ENCODE data around the gene HDAC4.

The HDAC4 gene

GRCh38 chr2:239398521-239398921 is 2.3 kb downstream of the HDAC4 start:
- ATAC-seq (replicated peaks) = no peak
- Mint-ChIP-seq H3K27ac (peak overlapping the region in 1 of 2 donors; percentile 13), H3K4me1 (ENCODE audit: low read depth in 2 of 2) (peaks cover 36% of the 10 kb centered on the region in 2 donors), H3K36me3 (ENCODE audit: insufficient read depth) (peaks cover 14% of the 10 kb centered on the region), H3K4me3 (peak overlapping the region in 1 of 2 donors; percentile 21), H3K27me3 (no peaks in the 10 kb centered on the region), H3K9me3 (no peaks in the 10 kb centered on the region)
- no peak for DNase-seq

- H3K27ac Mint-ChIP-seq = peak overlapping the region in 1 of 2 donors; percentile 13
- ATAC-seq (replicated peaks) (no peak), DNase-seq (no peak)
- H3K4me3 Mint-ChIP-seq = no peak overlapping the region
- peaks cover 33 to 36% of the 10 kb centered on the region in 2 donors for H3K4me1 Mint-ChIP-seq (ENCODE audit: low read depth in 2 of 2)
- H3K9me3 Mint-ChIP-seq = no peaks in the 10 kb centered on the region
- H3K27me3 Mint-ChIP-seq = no peaks in the 10 kb centered on the region
- H3K36me3 Mint-ChIP-seq (ENCODE audit: insufficient read depth) = peaks cover 14% of the 10 kb centered on the region
These were observed 2.8 kb downstream of the HDAC4 start for GRCh38 chr2:239397931-239398471.

DNA sequence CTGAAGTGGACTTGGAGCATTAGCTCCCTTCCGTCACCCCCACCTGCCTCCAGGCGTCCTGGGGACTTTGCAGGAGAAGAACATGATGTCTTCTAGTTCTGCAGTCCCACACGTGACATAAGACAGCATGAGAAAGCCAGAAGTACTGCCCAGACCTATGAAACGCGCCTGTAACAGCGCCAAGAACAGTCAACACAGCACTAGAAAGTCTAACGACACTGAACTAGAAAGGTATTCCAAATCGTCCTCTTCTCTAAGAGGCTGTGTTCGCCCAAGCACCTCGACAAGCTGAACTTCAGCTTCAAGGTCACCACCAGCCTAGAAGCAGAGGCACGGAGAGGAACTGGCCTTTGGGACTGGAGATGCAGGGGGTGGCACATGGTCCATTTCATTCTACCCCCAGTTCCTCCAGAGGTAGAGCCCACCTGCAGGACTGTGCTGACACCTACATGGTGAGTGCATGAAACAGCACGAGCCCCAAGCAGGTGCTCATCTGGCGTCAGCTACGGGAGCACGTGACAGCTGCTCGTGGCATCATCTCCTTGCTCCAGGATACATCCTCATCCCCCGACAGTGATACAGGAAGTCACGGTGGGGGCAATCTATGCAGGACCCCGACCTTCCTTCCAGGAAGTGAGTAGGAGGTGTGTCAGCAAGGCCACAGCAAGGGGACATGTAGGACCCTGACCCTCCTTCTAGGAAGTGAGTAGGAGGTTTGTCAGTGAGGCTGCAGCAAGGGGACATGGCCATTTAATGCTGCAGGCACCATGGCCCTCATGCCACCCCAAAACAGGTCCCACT is 3.7 kb downstream of the HDAC4 start:
- no peaks in the 10 kb centered on the region for H3K9me3 Mint-ChIP-seq
- no peak for DNase-seq
- H3K4me1 Mint-ChIP-seq (ENCODE audit: low read depth in 2 of 2) = peaks cover 23 to 29% of the 10 kb centered on the region in 2 donors
- peaks cover 14% of the 10 kb centered on the region for H3K36me3 Mint-ChIP-seq (ENCODE audit: insufficient read depth)
- ATAC-seq (replicated peaks) = no peak
- no peaks in the 10 kb centered on the region for H3K27me3 Mint-ChIP-seq
- peak overlapping the region in 1 of 2 donors; percentile 46 for H3K27ac Mint-ChIP-seq
- H3K4me3 Mint-ChIP-seq = no peak overlapping the region

DNA sequence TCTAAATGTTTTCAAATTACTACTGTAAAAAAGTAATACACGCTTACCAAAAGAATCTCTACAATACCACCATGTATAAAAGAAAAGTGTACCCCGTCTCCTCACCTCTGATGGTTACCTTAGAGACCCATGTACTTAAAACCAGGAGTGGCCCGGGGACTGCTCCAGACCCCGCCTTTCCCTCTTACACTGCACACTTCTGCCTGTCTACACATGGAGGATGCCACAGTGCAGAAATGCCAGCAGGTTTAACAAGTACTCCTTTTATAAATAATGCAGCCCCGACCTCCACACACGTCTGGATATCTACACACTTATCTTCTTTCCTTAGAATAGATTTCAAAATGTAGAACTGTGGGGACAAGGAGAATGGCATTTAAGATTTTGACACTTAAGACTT is 5.3 kb downstream of the HDAC4 start:
- H3K27ac Mint-ChIP-seq = peak overlapping the region in 1 of 2 donors; percentile 61
- no peaks in the 10 kb centered on the region for H3K27me3 Mint-ChIP-seq
- no peaks in the 10 kb centered on the region for H3K9me3 Mint-ChIP-seq
- no peak for ATAC-seq (replicated peaks)
- no peak for DNase-seq
- no peak overlapping the region for H3K4me3 Mint-ChIP-seq
- peaks cover 21 to 28% of the 10 kb centered on the region in 2 donors for H3K4me1 Mint-ChIP-seq (ENCODE audit: low read depth in 2 of 2)
- H3K36me3 Mint-ChIP-seq (ENCODE audit: insufficient read depth) = peaks cover 7% of the 10 kb centered on the region

GRCh38 chr2:239394978-239395377 is 5.8 kb downstream of the HDAC4 start:
- DNase-seq (no peak), ATAC-seq (replicated peaks) (no peak)
- H3K36me3 Mint-ChIP-seq (ENCODE audit: insufficient read depth) = peaks cover 7% of the 10 kb centered on the region
- no peaks in the 10 kb centered on the region for H3K27me3 Mint-ChIP-seq
- H3K27ac Mint-ChIP-seq = peak overlapping the region in 1 of 2 donors; percentile 73
- H3K4me3 Mint-ChIP-seq = no peak overlapping the region
- H3K9me3 Mint-ChIP-seq = no peaks in the 10 kb centered on the region
- H3K4me1 Mint-ChIP-seq (ENCODE audit: low read depth in 2 of 2) = peaks cover 21 to 28% of the 10 kb centered on the region in 2 donors

- Mint-ChIP-seq H3K27ac (peak overlapping the region in 1 of 2 donors; percentile 73), H3K9me3 (no peaks in the 10 kb centered on the region), H3K4me3 (no peak overlapping the region), H3K36me3 (ENCODE audit: insufficient read depth) (peaks cover 2% of the 10 kb centered on the region), H3K4me1 (ENCODE audit: low read depth in 2 of 2) (peaks cover 19 to 27% of the 10 kb centered on the region in 2 donors), H3K27me3 (no peaks in the 10 kb centered on the region)
- DNase-seq (no peak), ATAC-seq (replicated peaks) (no peak)
These were observed 6.4 kb downstream of the HDAC4 start for GRCh38 chr2:239394346-239394945.

GRCh38 chr2:239393941-239394340 is 6.9 kb downstream of the HDAC4 start:
- Mint-ChIP-seq H3K4me3 (no peak overlapping the region), H3K9me3 (no peaks in the 10 kb centered on the region), H3K4me1 (ENCODE audit: low read depth in 2 of 2) (peaks cover 15 to 23% of the 10 kb centered on the region in 2 donors), H3K27ac (peak overlapping the region; percentile 53 to 77), H3K36me3 (ENCODE audit: insufficient read depth) (no peaks in the 10 kb centered on the region), H3K27me3 (no peaks in the 10 kb centered on the region)
- no peak for ATAC-seq (replicated peaks)
- DNase-seq = no peak

- peak overlapping the region; percentile 53 to 77 for H3K27ac Mint-ChIP-seq
- no peaks in the 10 kb centered on the region for H3K9me3 Mint-ChIP-seq
- peaks cover 3% of the 10 kb centered on the region for H3K36me3 Mint-ChIP-seq (ENCODE audit: insufficient read depth)
- no peak for ATAC-seq (replicated peaks)
- H3K4me1 Mint-ChIP-seq (ENCODE audit: low read depth in 2 of 2) = peaks cover 15 to 20% of the 10 kb centered on the region in 2 donors
- no peaks in the 10 kb centered on the region for H3K27me3 Mint-ChIP-seq
- DNase-seq = no peak
- H3K4me3 Mint-ChIP-seq = no peak overlapping the region
These were observed 7.4 kb downstream of the HDAC4 start for GRCh38 chr2:239393388-239393940.

DNA sequence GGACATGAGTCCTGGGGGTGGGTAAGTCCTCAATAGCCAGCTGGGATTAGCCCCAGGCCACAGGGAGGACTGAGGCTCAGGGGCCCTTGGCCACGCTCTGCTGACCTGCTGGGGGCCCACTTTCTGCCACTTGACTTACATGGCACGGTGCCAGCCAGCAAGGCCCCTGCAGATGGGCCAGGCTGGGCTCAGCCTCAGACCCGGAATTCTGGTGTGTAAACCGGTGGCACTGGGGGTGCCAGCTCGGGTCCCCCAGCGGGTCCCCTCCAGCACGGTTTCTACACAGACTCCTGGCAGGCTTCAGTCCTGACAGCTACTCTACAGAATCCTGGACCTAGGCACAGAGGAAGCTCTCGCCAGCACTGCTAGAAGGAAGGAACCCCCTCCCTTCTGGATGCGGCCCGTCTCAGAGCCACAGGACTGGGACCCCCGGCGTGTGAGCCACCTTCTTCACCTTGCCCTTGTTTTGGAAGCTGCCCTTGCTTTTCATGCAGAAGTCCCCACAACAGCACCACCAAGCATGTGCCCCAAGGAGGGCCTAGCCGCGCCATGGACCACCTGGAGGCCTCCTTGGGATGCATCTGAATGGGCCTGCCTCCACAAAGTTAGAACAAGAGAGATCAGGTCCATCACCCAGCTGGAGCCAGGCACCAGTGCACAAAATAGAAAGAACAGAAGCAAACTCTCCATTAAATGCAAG is 8.0 kb downstream of the HDAC4 start:
- H3K36me3 Mint-ChIP-seq (ENCODE audit: insufficient read depth) = peaks cover 4% of the 10 kb centered on the region
- no peak for ATAC-seq (replicated peaks)
- no peaks in the 10 kb centered on the region for H3K27me3 Mint-ChIP-seq
- peaks cover 15 to 18% of the 10 kb centered on the region in 2 donors for H3K4me1 Mint-ChIP-seq (ENCODE audit: low read depth in 2 of 2)
- H3K4me3 Mint-ChIP-seq = no peak overlapping the region
- no peaks in the 10 kb centered on the region for H3K9me3 Mint-ChIP-seq
- peak overlapping the region; percentile 53 to 77 for H3K27ac Mint-ChIP-seq
- DNase-seq = no peak

DNA sequence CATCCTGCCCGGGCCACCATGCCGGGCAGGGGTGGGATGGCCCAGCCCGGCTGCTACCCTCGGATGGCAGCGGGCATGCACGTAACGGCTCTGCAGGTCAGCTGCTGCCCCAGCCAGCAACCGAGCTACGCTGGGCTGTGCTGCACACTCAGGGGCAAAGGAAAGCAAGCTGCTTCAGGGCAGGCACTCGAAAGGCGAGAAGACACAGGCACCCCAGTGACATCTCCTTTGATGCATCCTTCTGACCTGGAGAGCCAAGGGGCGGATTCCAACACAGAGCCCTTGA is 8.8 kb downstream of the HDAC4 start:
- Mint-ChIP-seq H3K4me3 (no peak overlapping the region), H3K4me1 (ENCODE audit: low read depth in 2 of 2) (peaks cover 12 to 15% of the 10 kb centered on the region in 2 donors), H3K27ac (no peak overlapping the region), H3K9me3 (no peaks in the 10 kb centered on the region), H3K27me3 (no peaks in the 10 kb centered on the region), H3K36me3 (ENCODE audit: insufficient read depth) (peaks cover 7% of the 10 kb centered on the region)
- ATAC-seq (replicated peaks) = no peak
- DNase-seq = no peak

GRCh38 chr2:239391286-239392071 is 9.3 kb downstream of the HDAC4 start:
- ATAC-seq (replicated peaks) (no peak), DNase-seq (no peak)
- Mint-ChIP-seq H3K4me1 (ENCODE audit: low read depth in 2 of 2) (peaks cover 10 to 15% of the 10 kb centered on the region in 2 donors), H3K27me3 (no peaks in the 10 kb centered on the region), H3K27ac (no peak overlapping the region), H3K4me3 (no peak overlapping the region), H3K36me3 (ENCODE audit: insufficient read depth) (peaks cover 7% of the 10 kb centered on the region), H3K9me3 (no peaks in the 10 kb centered on the region)

GRCh38 chr2:239390546-239391285 is 10.1 kb downstream of the HDAC4 start:
- H3K4me3 Mint-ChIP-seq = no peak overlapping the region
- no peaks in the 10 kb centered on the region for H3K9me3 Mint-ChIP-seq
- ATAC-seq (replicated peaks) (no peak), DNase-seq (no peak)
- H3K27ac Mint-ChIP-seq = no peak overlapping the region
- peaks cover 11% of the 10 kb centered on the region for H3K36me3 Mint-ChIP-seq (ENCODE audit: insufficient read depth)
- peaks cover 10 to 15% of the 10 kb centered on the region in 2 donors for H3K4me1 Mint-ChIP-seq (ENCODE audit: low read depth in 2 of 2)
- H3K27me3 Mint-ChIP-seq = no peaks in the 10 kb centered on the region
